Uterus (tissue), 4 donors: ENCODE data around the gene NAA60. TPM values are rescaled to one million over a fixed set of nuclear protein-coding genes. Genes with fewer than 3 reads are reported as not detected.

Experiments used
- DNase-seq, 2 donors: peaks; one replicate each; pipeline ENCODE4 v3.0.0-alpha.2; 2019 to 2020
- H3K27ac ChIP-seq, 2 donors: fragments of 200-600 bp; sonication (generic); 1 replicate in 1 of 2; 2 replicates in 1 of 2; pipeline ENCODE4 v1.5.1; 2016 to 2018
- H3K27me3 ChIP-seq, 2 donors: fragments of 200-600 bp; sonication (generic); one replicate each; pipeline ENCODE4 v1.5.1; 2018 to 2019; ENCODE audit warnings: control low read depth in 1 of 2
- H3K36me3 ChIP-seq, 2 donors: fragments of 200-600 bp; sonication (generic); one replicate each; pipeline ENCODE4 v1.5.1; 2019; ENCODE audit warnings: control low read depth in 1 of 2
- H3K4me1 ChIP-seq, 2 donors: fragments of 200-600 bp; sonication (generic); one replicate each; pipeline ENCODE4 v1.5.1; 2018 to 2019; ENCODE audit warnings: control low read depth in 1 of 2
- H3K4me3 ChIP-seq, 2 donors: fragments of 200-600 bp; sonication (generic); 1 replicate in 1 of 2; 2 replicates in 1 of 2; pipeline ENCODE4 v1.5.1; 2018 to 2019; ENCODE audit warnings: mild to moderate bottlenecking in 1 of 2
- H3K9me3 ChIP-seq, 2 donors: fragments of 200-600 bp; sonication (generic); one replicate each; pipeline ENCODE4 v1.5.1; 2019; ENCODE audit warnings: control low read depth in 1 of 2
- POLR2A ChIP-seq, 2 donors: fragments of 450-650 bp; IDR thresholded peaks; one replicate each; pipeline ENCODE4 v1.6.1; 2016; ENCODE audit warnings: antibody characterized with exemption in 2 of 2, mild to moderate bottlenecking in 1 of 2, moderate library complexity in 1 of 2
- intact Hi-C: fragments of 100-400 bp; cut with DNase I; formaldehyde crosslinking; loops from one replicate; pipeline ENCODE4 v1.15.1; 2023; ENCODE audit warnings: low total_unique reads
- total RNA-seq, 4 donors: library from RNA; depleted of rRNA in 3 of 4; stranded (reverse); fragments of >200 nt in 3 of 4; gene quantifications; one replicate each; pipeline versions ENCODE4 v1.1.0 to v1.2.4, GENCODE V29; 2014 to 2023
- TF ChIP-seq, protein P1 (sequence below), 4 experiments: fragments of 200-600 bp in 2 of 4; fragments of 450-650 bp in 2 of 4; sonication (generic) in 2 of 4; IDR thresholded peaks; one replicate each; pipeline ENCODE4 v1.5.1; 2016 to 2019; ENCODE audit warnings: antibody characterized with exemption in 4 of 4, mild to moderate bottlenecking in 2 of 4, moderate library complexity in 1 of 4
- donor health status: DM: yes; HTN: yes; CAD: no.

Gene NAA60
- total RNA-seq, 4 donors from 2014 or later, result 17.4 to 45.1 (median 27.9) TPM

DNA sequence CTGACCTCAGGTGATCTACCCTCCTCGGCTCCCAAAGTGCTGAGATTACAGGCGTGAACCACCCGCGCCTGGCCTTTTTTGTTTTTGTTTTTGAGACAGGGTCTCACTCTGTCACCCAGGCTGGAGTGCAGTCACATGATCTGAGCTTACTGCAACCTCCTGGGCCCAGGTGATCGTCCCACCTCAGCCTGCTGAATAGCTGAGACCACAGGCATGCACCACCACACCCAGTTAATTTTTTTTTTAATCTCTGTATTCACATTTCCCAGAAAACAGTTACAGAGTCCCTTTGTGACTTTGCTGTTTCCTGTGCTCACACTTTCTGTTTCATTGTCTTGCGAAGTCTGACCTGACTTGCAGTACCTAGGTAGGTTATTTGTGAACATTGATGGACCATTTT, 60.0 kb downstream of the NAA60 start:
- no peak for DNase-seq
- intact Hi-C loops, result no loop called here
- H3K4me3 ChIP-seq, result no peak overlapping the region
- H3K9me3 ChIP-seq, result no peaks in the 10 kb centered on the region
- no peaks in the 10 kb centered on the region for H3K27me3 ChIP-seq
- TF ChIP-seq POLR2A (IDR thresholded peaks at IDR 0.05), result no peak
- TF ChIP-seq, protein P1, sequence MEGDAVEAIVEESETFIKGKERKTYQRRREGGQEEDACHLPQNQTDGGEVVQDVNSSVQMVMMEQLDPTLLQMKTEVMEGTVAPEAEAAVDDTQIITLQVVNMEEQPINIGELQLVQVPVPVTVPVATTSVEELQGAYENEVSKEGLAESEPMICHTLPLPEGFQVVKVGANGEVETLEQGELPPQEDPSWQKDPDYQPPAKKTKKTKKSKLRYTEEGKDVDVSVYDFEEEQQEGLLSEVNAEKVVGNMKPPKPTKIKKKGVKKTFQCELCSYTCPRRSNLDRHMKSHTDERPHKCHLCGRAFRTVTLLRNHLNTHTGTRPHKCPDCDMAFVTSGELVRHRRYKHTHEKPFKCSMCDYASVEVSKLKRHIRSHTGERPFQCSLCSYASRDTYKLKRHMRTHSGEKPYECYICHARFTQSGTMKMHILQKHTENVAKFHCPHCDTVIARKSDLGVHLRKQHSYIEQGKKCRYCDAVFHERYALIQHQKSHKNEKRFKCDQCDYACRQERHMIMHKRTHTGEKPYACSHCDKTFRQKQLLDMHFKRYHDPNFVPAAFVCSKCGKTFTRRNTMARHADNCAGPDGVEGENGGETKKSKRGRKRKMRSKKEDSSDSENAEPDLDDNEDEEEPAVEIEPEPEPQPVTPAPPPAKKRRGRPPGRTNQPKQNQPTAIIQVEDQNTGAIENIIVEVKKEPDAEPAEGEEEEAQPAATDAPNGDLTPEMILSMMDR (IDR thresholded peaks at IDR 0.05), result no peak
- peaks cover 0 to 11% of the 10 kb centered on the region in 2 donors for H3K4me1 ChIP-seq
- no peak overlapping the region for H3K27ac ChIP-seq
- no peaks in the 10 kb centered on the region for H3K36me3 ChIP-seq

DNA sequence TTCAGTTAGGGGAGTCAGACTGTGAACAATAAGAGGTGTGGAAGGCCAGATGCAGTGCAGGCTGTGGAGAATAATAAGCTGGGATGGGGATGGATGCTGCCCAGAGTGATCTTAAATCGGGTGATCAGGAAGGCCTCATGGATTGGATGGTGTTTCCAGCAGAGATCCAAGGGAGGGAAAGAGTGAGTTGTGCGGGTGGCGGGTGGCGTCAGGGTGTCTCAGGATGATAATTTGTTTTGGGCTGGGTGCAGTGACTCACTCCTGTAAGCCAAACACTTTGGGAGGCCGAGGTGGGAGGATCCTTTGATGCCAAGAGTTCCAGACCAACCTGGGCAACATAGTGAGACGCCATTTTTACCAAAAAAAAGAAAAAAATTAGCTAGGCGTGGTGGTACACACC, 65.3 kb downstream of the NAA60 start:
- Histone ChIP-seq H3K4me1 (no peaks in the 10 kb centered on the region), H3K9me3 (no peaks in the 10 kb centered on the region), H3K4me3 (no peak overlapping the region), H3K27ac (no peak overlapping the region), H3K36me3 (no peaks in the 10 kb centered on the region), H3K27me3 (no peaks in the 10 kb centered on the region)
- TF ChIP-seq, protein P1 (IDR thresholded peaks at IDR 0.05), result no peak
- TF ChIP-seq POLR2A (IDR thresholded peaks at IDR 0.05), result no peak
- no peak for DNase-seq
- intact Hi-C loops, result no loop called here

DNA sequence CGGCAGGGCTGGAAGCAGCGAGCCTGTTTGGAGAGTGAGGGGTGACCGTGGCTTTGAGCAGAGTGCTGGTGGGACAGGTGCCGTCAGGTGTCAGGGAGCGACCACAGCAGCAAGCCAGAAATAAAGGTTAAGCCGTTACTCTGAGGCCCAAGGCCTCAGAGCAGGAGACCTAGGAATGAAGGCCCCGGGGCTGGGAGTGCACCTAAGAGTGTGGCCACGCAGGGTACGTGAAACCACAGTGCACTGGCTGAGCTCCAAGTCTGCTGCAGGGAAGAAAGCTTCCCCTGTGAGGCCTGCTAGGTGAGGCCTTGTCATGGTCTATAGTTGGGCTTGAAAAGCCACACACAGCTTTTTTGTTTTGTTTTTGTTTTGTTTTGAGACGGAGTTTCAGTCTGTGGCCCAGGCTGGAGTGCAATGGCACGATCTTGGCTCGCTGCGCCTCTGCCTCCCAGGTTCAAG, 66.0 kb downstream of the NAA60 start:
- TF ChIP-seq POLR2A (IDR thresholded peaks at IDR 0.05), result no peak
- TF ChIP-seq, protein P1 (IDR thresholded peaks at IDR 0.05), result no peak
- Histone ChIP-seq H3K4me3 (no peak overlapping the region), H3K27me3 (no peaks in the 10 kb centered on the region), H3K36me3 (no peaks in the 10 kb centered on the region), H3K4me1 (no peaks in the 10 kb centered on the region), H3K9me3 (no peaks in the 10 kb centered on the region), H3K27ac (no peak overlapping the region)
- intact Hi-C loops, result no loop called here
- DNase-seq, result no peak

DNA sequence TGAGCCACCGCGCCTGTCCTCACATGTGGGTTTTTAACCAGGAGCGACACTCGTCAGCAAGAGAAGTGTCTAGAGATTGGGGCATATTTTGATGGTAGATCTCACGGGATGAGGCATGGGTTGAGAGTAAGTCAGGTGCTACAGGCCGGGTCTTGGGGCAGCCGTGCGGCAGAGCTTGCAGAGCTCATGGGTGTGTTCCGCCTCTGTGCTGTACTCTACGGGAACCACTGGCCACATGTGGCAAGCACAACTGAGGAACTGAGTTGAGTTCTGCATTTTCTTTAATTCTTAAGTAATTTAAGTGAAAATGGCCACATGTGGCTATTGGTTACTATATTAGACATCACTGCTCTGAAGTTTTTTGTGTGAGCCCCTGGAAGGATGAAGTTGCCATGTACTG, 66.9 kb downstream of the NAA60 start:
- Histone ChIP-seq H3K27ac (no peak overlapping the region), H3K4me3 (no peak overlapping the region), H3K9me3 (no peaks in the 10 kb centered on the region), H3K36me3 (no peaks in the 10 kb centered on the region), H3K4me1 (no peaks in the 10 kb centered on the region), H3K27me3 (no peaks in the 10 kb centered on the region)
- intact Hi-C loops, result no loop called here
- DNase-seq, result no peak
- no peak for TF ChIP-seq POLR2A (IDR thresholded peaks at IDR 0.05)
- TF ChIP-seq, protein P1 (IDR thresholded peaks at IDR 0.05), result no peak

DNA sequence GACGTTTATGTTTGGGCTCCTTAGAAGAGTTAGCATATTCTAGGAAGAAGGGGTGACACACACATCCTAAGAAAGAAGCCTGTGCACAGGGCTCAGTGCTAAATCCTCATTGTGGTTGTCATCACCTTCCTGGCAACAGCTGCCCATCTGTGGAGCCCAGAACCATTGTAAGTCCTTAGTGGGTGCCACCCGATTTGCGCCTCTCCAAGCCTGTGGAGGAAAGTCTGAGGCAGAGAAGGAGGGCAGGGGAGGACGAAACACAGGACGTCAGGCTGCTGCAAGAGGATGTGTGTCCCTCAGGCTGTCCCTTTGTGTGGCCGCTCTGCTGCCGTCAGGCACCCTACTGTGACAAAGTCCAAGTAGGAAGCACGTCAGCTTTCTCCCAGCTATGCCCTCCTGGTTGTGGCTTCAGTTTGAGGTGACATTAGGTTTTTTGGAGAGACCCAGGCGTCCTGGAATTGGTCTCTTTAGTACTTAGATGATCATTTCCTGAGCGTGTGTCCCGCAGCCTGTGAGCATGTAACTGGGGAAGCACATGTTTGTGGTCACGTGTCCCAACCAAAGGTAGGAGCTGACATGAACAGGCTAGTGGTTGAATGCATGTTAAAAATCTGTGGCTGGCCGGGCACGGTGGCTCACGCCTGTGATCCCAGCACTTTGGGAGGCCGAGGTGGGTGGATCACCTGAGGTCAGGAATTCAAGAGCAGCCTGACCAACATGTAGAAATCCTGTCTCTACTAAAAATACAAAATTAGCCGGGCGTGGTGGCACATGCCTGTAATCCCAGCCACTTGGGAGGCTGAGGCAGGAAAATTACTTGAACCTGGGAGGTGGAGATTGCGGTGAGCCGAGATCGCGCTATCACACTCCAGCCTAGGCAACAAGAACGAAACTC, 68.1 kb downstream of the NAA60 start:
- H3K27me3 ChIP-seq, result no peaks in the 10 kb centered on the region
- peak in 1 of 2 donors; percentile 5 for DNase-seq
- no peaks in the 10 kb centered on the region for H3K36me3 ChIP-seq
- TF ChIP-seq, protein P1 (IDR thresholded peaks at IDR 0.05), result no peak
- H3K9me3 ChIP-seq, result no peaks in the 10 kb centered on the region
- no peak overlapping the region for H3K4me3 ChIP-seq
- no peaks in the 10 kb centered on the region for H3K4me1 ChIP-seq
- H3K27ac ChIP-seq, result no peak overlapping the region
- intact Hi-C loops, result no loop called here
